RPMI7951 (cell line): ENCODE results near the gene SLC25A25. TPM values are rescaled to one million over a fixed set of nuclear protein-coding genes. Genes with fewer than 3 reads are reported as not detected.

Experiments used
- DNase-seq: peaks from one replicate; pipeline ENCODE4 v3.0.0-alpha.2; 2012; ENCODE audit warnings: low read depth
- total RNA-seq: library from RNA; depleted of rRNA; stranded (reverse); fragments of >200 nt; shearing (Covaris generic); gene quantifications from 2 replicates; pipeline ENCODE4 v1.2.3, GENCODE V29; 2014

Gene SLC25A25
- total RNA-seq, 1 experiment from 2014 or later = 4.6 TPM

GRCh38 chr9:128072144-128073021, 4.4 kb downstream of the SLC25A25 start:
- peak; percentile 84 for DNase-seq

GRCh38 chr9:128073253-128073886, 5.3 kb downstream of the SLC25A25 start:
- DNase-seq = no peak

GRCh38 chr9:128077847-128078503, 9.9 kb downstream of the SLC25A25 start:
- no peak for DNase-seq

- peak; percentile 63 for DNase-seq
Measured at GRCh38 chr9:128078504-128079434, 10.7 kb downstream of the SLC25A25 start.

- no peak for DNase-seq
Measured at GRCh38 chr9:128080206-128080605, 12.2 kb downstream of the SLC25A25 start.

- DNase-seq = peak; percentile 89
Measured at GRCh38 chr9:128081056-128081455, 13.0 kb downstream of the SLC25A25 start.

GRCh38 chr9:128082151-128082550, 14.1 kb downstream of the SLC25A25 start:
- no peak for DNase-seq

- no peak for DNase-seq
Measured at GRCh38 chr9:128084746-128085145, 16.7 kb downstream of the SLC25A25 start.

GRCh38 chr9:128085943-128086342, 17.9 kb downstream of the SLC25A25 start:
- no peak for DNase-seq

- DNase-seq = no peak
Measured at GRCh38 chr9:128087262-128087661, 19.2 kb downstream of the SLC25A25 start.

GRCh38 chr9:128088253-128088945, 20.4 kb downstream of the SLC25A25 start:
- DNase-seq = no peak

GRCh38 chr9:128089299-128089698, 21.3 kb downstream of the SLC25A25 start:
- DNase-seq = no peak

GRCh38 chr9:128091144-128091543, 23.1 kb downstream of the SLC25A25 start:
- DNase-seq = no peak

- no peak for DNase-seq
Measured at GRCh38 chr9:128091571-128091970, 23.5 kb downstream of the SLC25A25 start.

- DNase-seq = no peak
Measured at GRCh38 chr9:128092199-128092977, 24.4 kb downstream of the SLC25A25 start.

GRCh38 chr9:128093011-128093410, 25.0 kb downstream of the SLC25A25 start:
- no peak for DNase-seq

GRCh38 chr9:128094166-128094949, 26.3 kb downstream of the SLC25A25 start:
- peak; percentile 93 for DNase-seq

- DNase-seq = no peak
Measured at GRCh38 chr9:128094950-128095544, 27.0 kb downstream of the SLC25A25 start.
